NT2/D1 (cell line): ENCODE measurements around the gene PACS1.
"Not testable (repeated sequence)": the region's sequence is repeated elsewhere in the genome, so short reads cannot be mapped to it uniquely, and the experiment has no call there.

ENCODE experiments used
- DNase-seq: peaks from one replicate; pipeline ENCODE4 v3.0.0-alpha.2; 2011; ENCODE audit warnings: low read depth, low spot score
- H3K27me3 ChIP-seq: 2 replicates; pipeline ENCODE4 v1.6.0; 2011; ENCODE audit warnings: mild to moderate bottlenecking; ENCODE audit not compliant: insufficient read length, insufficient read depth
- H3K36me3 ChIP-seq: 2 replicates; pipeline ENCODE4 v1.6.1; 2011; ENCODE audit warnings: mild to moderate bottlenecking, low read length, mixed read lengths; ENCODE audit not compliant: insufficient read depth, insufficient read length
- H3K4me1 ChIP-seq: 2 replicates; pipeline ENCODE4 v1.5.1; 2011; ENCODE audit not compliant: insufficient read depth, insufficient read length
- H3K4me3 ChIP-seq: 2 replicates; pipeline ENCODE4 v1.5.1; 2011; ENCODE audit warnings: low read depth; ENCODE audit not compliant: insufficient read length
- H3K9ac ChIP-seq: 2 replicates; pipeline ENCODE4 v1.6.0; 2011; ENCODE audit warnings: low read depth; ENCODE audit not compliant: insufficient read length
- H3K9me3 ChIP-seq: 2 replicates; pipeline ENCODE4 v1.5.1; 2011; ENCODE audit warnings: mild to moderate bottlenecking, low read length; ENCODE audit not compliant: insufficient read depth
- SUZ12 ChIP-seq: IDR thresholded peaks from 2 replicates; pipeline ENCODE4 v1.6.1; 2011; ENCODE audit not compliant: insufficient read length, insufficient read depth; ENCODE audit errors: extremely low read depth
- YY1 ChIP-seq: IDR thresholded peaks from 2 replicates; pipeline ENCODE4 v1.6.1; 2011; ENCODE audit not compliant: insufficient read length, insufficient read depth
- ZNF274 ChIP-seq: IDR thresholded peaks from 2 replicates; pipeline ENCODE4 v1.6.1; 2011; ENCODE audit warnings: mild to moderate bottlenecking, low read depth, low read length

PACS1 gene

DNA sequence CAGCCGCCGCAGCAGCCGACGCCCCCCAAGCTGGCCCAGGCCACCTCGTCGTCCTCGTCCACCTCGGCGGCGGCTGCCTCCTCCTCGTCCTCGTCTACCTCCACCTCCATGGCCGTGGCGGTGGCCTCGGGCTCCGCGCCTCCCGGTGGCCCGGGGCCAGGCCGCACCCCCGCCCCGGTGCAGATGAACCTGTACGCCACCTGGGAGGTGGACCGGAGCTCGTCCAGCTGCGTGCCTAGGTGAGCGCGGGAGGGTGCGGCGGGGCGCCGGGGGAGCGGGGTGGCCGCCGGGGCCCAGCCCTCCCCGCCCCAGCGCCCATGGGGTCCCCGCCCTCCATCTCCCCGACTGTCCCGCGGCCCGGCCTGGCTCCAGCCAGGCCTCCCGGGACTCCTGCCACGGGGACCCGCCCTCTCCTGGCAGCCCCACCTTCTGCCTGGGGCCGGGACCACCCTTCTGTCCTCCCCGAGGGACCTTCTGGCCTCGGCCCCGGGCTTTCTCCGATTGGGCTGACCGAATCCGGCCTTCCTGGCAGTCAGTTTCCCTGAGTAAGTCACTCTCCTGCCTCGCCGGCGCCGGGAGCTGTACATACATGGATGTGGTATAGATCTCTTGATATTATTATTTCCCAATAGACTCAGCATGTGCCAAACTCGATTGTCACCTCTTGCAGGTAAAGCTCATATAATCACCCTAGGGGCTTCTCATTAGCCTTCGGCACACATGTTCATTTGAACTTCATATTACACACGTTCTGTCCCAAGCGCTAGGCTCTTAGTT lies 720 bp downstream of the PACS1 start:
- peaks cover 57% of the 10 kb centered on the region for H3K36me3 ChIP-seq
- no peak for DNase-seq
- H3K4me1 ChIP-seq, result peaks cover 5% of the 10 kb centered on the region
- H3K27me3 ChIP-seq, result no peaks in the 10 kb centered on the region
- peak overlapping the region; percentile 57 for H3K4me3 ChIP-seq
- TF ChIP-seq SUZ12 (no peak), ZNF274 (no peak), YY1 (no peak)
- peak overlapping the region; percentile 86 for H3K9ac ChIP-seq
- H3K9me3 ChIP-seq, result no peaks in the 10 kb centered on the region

DNA sequence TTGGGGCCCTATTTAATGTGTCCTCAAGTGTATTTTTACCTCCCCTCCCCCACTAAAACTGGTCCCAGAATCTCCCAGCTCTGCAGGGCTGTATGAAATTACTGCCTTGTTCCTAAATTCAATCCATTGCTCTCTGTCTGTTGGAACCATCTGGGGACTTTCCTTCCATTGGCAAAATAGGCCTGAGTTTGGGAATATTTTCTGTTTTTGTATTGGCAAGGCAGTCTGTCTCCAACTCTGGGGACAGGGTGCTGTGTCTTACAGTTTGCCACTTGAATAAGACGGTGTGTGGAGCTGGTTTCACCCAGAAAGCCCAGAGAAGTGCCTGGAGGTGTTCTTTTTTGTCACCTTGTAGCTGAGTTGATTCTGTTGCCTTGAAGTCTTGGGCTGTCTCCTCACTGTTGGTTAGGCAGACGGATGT lies 1.3 kb downstream of the PACS1 start:
- H3K36me3 ChIP-seq, result peaks cover 52% of the 10 kb centered on the region

DNA sequence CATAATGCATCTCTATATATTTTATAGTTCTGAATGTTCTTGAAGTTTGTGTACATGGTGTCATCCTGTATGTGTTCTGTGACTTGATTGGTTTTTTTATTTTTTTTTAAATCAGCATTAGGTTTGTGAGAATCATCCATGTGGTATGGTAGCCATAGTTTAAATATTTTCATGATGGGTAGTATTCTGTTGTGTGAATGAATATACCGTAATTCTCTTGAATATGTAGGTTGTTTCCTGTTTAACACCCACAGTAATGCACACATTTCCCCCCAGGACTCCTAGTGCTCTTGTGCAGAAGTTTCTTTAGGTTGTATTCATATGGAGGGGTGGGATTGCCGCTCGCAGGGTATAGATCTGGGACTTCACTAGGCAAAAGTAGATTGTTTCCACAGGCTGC lies 2.0 kb downstream of the PACS1 start:
- Histone ChIP-seq H3K36me3 (peaks cover 45% of the 10 kb centered on the region), H3K9me3 (no peaks in the 10 kb centered on the region), H3K9ac (no peak overlapping the region), H3K27me3 (no peaks in the 10 kb centered on the region), H3K4me3 (no peak overlapping the region), H3K4me1 (peaks cover 5% of the 10 kb centered on the region)
- TF ChIP-seq ZNF274 (no peak), YY1 (no peak), SUZ12 (no peak)
- no peak for DNase-seq

More for the DNA sequence above, 1.3 kb downstream of the PACS1 start:
- H3K27me3 ChIP-seq, result no peaks in the 10 kb centered on the region
- H3K4me1 ChIP-seq, result peaks cover 5% of the 10 kb centered on the region
- peak overlapping the region; percentile 86 for H3K9ac ChIP-seq
- H3K4me3 ChIP-seq, result peak overlapping the region; percentile 57
- no peak for TF ChIP-seq ZNF274
- no peak for TF ChIP-seq SUZ12
- no peak for TF ChIP-seq YY1
- DNase-seq, result no peak
- no peaks in the 10 kb centered on the region for H3K9me3 ChIP-seq

DNA sequence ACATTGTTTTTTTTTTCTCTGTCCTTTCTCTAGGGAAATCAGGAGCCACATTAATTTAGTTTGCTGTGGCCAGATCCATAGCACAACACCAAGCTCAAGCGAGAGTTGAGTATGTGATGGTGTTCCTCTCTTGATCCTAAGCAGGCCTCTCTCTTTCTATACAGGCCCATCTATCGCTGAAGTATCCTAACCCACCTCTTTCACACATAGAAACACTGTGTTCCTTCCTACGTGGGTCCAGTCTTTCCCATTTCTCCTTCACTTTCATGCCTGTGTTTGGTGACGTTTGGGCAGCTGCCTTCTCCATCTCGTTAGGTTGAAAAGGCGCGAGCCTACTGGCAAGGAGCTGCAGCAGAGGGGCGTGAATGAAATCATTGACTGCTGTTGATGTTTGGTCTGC lies 2.4 kb downstream of the PACS1 start:
- Histone ChIP-seq H3K4me3 (no peak overlapping the region), H3K4me1 (peaks cover 5% of the 10 kb centered on the region), H3K27me3 (no peaks in the 10 kb centered on the region), H3K36me3 (peaks cover 41% of the 10 kb centered on the region), H3K9me3 (no peaks in the 10 kb centered on the region), H3K9ac (no peak overlapping the region)
- DNase-seq, result no peak
- TF ChIP-seq SUZ12, result no peak
- TF ChIP-seq YY1, result no peak
- TF ChIP-seq ZNF274, result no peak

DNA sequence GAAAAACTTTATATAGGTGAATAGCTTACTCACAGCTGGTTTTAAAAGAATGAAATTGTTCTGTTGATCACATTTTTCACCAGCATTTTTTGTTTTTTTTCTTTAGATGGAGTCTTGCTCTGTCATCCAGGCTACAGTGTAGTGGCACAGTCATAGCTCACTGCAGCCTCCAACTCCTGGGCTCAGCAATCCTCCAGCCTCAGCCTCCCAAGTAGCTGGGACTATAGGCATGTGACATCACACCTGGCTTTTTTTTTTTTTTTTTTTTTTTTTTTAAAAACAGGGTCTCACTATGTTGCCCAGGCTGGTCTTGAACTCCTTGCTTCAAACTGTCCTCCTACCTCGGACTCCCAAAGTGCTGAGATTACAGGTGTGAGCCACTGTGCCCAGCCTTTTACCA lies 3.6 kb downstream of the PACS1 start:
- H3K9ac ChIP-seq, result no peak overlapping the region
- DNase-seq, result no peak
- no peak overlapping the region for H3K4me3 ChIP-seq
- H3K9me3 ChIP-seq, result no peaks in the 10 kb centered on the region
- H3K36me3 ChIP-seq, result peaks cover 29% of the 10 kb centered on the region
- no peaks in the 10 kb centered on the region for H3K27me3 ChIP-seq
- no peak for TF ChIP-seq ZNF274
- no peak for TF ChIP-seq YY1
- TF ChIP-seq SUZ12, result no peak
- H3K4me1 ChIP-seq, result peaks cover 5% of the 10 kb centered on the region

DNA sequence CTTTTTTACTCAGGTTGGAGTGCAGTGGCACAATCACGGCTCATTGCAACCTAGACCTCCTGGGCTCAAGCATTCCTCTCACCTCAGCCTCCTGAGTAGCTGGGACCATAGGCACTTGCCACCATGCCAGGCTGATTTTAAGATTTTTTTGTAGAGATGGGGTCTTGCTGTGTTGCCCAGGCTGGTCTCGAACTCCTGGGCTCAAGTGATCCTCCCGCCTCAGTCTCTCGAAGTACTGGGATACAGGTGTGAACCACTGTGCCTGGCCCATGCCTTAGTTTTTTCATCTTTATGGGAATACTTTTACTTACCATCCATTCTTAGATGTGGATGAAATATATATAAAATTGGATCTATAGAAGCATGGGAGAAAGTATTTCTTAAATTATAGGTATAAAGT lies 5.2 kb downstream of the PACS1 start:
- DNase-seq, result no peak
- H3K9ac ChIP-seq, result no peak overlapping the region
- no peak overlapping the region for H3K4me3 ChIP-seq
- H3K27me3 ChIP-seq, result no peaks in the 10 kb centered on the region
- TF ChIP-seq ZNF274 (no peak), YY1 (no peak), SUZ12 (no peak)
- peaks cover 25% of the 10 kb centered on the region for H3K36me3 ChIP-seq
- no peaks in the 10 kb centered on the region for H3K9me3 ChIP-seq
- H3K4me1 ChIP-seq, result no peaks in the 10 kb centered on the region

DNA sequence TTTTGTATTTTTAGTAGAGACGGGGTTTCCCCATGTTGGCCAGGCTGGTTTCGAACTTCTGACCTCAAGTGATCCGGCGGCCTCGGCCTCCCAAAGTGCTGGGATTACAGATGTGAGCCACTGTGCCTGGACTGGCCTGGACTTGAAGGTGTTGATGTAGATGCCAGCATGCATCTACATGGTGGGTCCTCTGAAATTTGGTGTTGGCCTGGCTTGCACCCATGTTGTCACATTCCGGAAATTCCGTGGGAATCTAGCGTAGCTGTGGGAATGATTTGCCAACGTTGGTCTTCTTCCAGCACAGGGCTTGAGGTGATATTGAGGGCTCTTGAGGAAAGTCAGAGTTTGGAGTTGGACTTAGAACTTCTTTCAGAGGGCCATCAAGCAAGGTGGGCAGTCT lies 6.5 kb downstream of the PACS1 start:
- Histone ChIP-seq H3K27me3 (no peaks in the 10 kb centered on the region), H3K9me3 (no peaks in the 10 kb centered on the region), H3K36me3 (peaks cover 26% of the 10 kb centered on the region), H3K4me3 (no peak overlapping the region), H3K4me1 (no peaks in the 10 kb centered on the region), H3K9ac (no peak overlapping the region)
- TF ChIP-seq ZNF274, result no peak
- TF ChIP-seq YY1, result no peak
- TF ChIP-seq SUZ12, result no peak
- no peak for DNase-seq

DNA sequence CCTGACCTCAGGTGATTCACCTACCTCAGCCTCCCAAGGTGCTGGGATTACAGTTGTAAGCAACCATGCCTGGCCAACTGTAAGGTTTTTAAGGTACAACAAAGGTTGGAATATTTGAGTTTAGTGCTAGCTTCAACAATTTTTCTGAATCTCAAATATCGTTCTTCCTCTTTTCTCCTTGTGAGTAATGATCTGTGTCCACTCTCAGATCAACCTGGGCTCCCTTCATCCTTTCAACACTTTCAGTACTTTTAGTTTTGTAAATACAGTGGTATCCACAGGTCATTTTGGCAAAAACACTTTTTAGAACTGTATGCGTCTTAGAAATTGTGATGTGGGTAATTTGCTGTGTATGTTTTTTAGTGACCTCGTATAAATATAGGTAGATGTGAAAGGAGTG lies 7.9 kb downstream of the PACS1 start:
- Histone ChIP-seq H3K9me3 (no peaks in the 10 kb centered on the region), H3K9ac (no peak overlapping the region), H3K4me1 (no peaks in the 10 kb centered on the region), H3K36me3 (peaks cover 21% of the 10 kb centered on the region), H3K27me3 (no peaks in the 10 kb centered on the region), H3K4me3 (no peak overlapping the region)
- DNase-seq, result no peak
- TF ChIP-seq SUZ12 (no peak), YY1 (no peak), ZNF274 (no peak)

DNA sequence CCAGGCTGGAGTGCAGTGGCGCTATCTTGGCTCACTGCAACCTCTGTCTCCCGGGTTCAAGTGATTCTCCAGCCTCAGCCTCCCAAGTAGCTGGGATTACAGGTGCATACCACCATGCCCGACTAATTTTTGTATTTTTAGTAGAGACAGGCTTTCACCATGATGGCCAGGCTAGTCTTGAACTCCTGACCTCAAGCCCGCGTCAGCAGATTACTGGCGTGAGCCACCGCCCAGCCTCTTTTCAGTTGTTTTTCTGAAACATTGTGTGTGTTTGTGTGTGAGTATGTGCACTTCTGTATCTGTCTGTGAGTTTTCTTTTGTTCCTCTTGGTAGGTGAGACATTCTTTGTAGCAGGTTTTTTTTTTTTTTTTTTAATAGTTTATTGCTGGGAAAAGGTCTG lies 8.9 kb downstream of the PACS1 start:
- DNase-seq, H3K4me1 ChIP-seq, H3K27me3 ChIP-seq, H3K9ac ChIP-seq, H3K9me3 ChIP-seq, H3K4me3 ChIP-seq: not testable (repeated sequence)
- H3K36me3 ChIP-seq, result peaks cover 14% of the 10 kb centered on the region
